IPS DF 6.9 (cell line): ENCODE data around the gene ZNF511.
A peak's percentile ranks its signal among the peaks of the same experiment; 100 is the strongest.

Experiments used
- DNase-seq: peaks from one replicate; pipeline ENCODE4 v3.0.0-alpha.2; 2013; ENCODE audit warnings: low read depth, low spot score
- H3K27ac ChIP-seq: one replicate; pipeline ENCODE4 v1.5.1; 2013; ENCODE audit warnings: low read length, control low read depth
- H3K27me3 ChIP-seq: 2 replicates; pipeline ENCODE4 v1.6.1; 2013; ENCODE audit warnings: mild to moderate bottlenecking, low read length; ENCODE audit not compliant: control insufficient read depth, insufficient read depth
- H3K36me3 ChIP-seq: 2 replicates; pipeline ENCODE4 v1.6.1; 2013; ENCODE audit warnings: low read length; ENCODE audit not compliant: control insufficient read depth, insufficient read depth
- H3K4me1 ChIP-seq: 2 replicates; pipeline ENCODE4 v1.6.1; 2013; ENCODE audit warnings: low read length; ENCODE audit not compliant: control insufficient read depth, insufficient read depth
- H3K4me3 ChIP-seq: 2 replicates; pipeline ENCODE4 v1.5.1; 2013; ENCODE audit warnings: mild to moderate bottlenecking, low read length
- H3K9me3 ChIP-seq: 2 replicates; pipeline ENCODE4 v1.6.1; 2013; ENCODE audit warnings: low read length, inconsistent platforms; ENCODE audit not compliant: control insufficient read depth, insufficient read depth
- WGBS: extraction: QIAGEN DNeasy Blood & Tissue Kit; methylation state at CpG from one replicate; pipeline ENCODE4 v1.1.7; 2013; ENCODE audit warnings: mixed read lengths, missing lambda C conversion rate; ENCODE audit not compliant: insufficient read length, insufficient coverage; 5-methylcytosine and 5-hydroxymethylcytosine counted together

The ZNF511 gene

DNA sequence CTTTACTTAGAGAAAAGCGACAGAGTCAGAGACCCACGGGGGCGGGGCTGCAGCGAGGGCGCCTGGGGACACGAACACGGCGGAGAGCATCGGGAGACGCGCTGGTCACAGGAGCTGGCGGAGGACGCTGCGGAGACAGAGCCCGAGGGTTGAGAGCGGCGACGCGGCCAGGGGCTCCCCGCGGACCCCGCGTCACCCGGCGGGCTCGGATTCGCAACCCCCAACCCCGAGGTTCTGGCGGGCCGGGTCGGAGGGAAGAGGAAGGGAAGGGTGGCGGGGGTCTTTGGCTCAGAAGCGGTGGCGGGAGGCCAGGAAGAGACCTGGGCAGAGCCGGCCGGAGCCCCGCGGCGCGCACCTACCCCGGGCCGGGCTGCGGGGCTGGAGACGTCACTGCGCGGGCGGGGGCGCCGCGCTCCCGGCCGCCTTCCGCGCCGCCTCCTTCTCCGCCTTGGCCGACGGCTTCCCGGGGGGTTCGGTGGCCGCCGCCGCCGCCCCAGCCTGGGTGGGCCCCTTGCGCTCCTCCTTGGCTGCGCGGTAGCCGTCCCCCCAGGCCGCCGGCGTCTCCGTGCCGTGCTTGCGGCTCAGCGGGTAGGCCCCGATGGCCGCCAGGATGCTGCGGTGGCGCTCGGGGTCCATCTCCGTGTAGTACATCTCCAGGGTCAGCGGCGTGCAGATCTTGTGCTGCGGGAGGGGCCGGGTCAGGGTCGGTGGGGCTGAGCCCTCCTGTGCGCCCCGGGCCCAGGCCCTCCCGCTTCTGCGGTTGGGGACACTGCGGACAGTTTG, 16.9 kb downstream of the ZNF511 start:
- peaks cover 3% of the 10 kb centered on the region; the same call in 1 of the 2 replicates for H3K4me1 ChIP-seq
- H3K9me3 ChIP-seq, result no peaks in the 10 kb centered on the region
- H3K4me3 ChIP-seq, result peak overlapping the region; percentile 35; the same call in 1 of the 2 replicates
- no peaks in the 10 kb centered on the region for H3K36me3 ChIP-seq
- H3K27me3 ChIP-seq, result peaks cover 7% of the 10 kb centered on the region; the same call in 1 of the 2 replicates
- WGBS, result no CpG with 5 or more reads among the region's 91 CpGs
- no peak for DNase-seq
- no peak overlapping the region for H3K27ac ChIP-seq

DNA sequence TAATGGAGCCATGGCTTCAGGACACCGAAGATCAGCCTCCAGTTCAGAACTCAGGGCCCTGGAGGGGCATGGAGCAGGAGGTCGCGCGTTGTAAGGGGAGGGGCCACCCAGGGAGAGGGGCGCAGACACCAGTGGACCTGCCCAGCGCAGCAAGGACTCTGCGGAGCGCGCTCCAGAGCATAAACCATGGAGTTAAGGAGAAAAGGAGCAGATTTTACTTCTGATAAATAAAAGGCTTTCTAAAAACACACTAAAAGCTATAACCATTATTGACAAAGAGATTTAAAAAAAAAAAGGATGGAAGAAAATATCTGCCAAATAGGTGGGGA, 17.5 kb downstream of the ZNF511 start:
- peaks cover 7% of the 10 kb centered on the region; the same call in 1 of the 2 replicates for H3K27me3 ChIP-seq
- no CpG with 5 or more reads among the region's 9 CpGs for WGBS
- DNase-seq, result no peak
- no peaks in the 10 kb centered on the region for H3K36me3 ChIP-seq
- H3K4me3 ChIP-seq, result peak overlapping the region; percentile 35; the same call in 1 of the 2 replicates
- peaks cover 3% of the 10 kb centered on the region; the same call in 1 of the 2 replicates for H3K4me1 ChIP-seq
- no peaks in the 10 kb centered on the region for H3K9me3 ChIP-seq
- H3K27ac ChIP-seq, result no peak overlapping the region

DNA sequence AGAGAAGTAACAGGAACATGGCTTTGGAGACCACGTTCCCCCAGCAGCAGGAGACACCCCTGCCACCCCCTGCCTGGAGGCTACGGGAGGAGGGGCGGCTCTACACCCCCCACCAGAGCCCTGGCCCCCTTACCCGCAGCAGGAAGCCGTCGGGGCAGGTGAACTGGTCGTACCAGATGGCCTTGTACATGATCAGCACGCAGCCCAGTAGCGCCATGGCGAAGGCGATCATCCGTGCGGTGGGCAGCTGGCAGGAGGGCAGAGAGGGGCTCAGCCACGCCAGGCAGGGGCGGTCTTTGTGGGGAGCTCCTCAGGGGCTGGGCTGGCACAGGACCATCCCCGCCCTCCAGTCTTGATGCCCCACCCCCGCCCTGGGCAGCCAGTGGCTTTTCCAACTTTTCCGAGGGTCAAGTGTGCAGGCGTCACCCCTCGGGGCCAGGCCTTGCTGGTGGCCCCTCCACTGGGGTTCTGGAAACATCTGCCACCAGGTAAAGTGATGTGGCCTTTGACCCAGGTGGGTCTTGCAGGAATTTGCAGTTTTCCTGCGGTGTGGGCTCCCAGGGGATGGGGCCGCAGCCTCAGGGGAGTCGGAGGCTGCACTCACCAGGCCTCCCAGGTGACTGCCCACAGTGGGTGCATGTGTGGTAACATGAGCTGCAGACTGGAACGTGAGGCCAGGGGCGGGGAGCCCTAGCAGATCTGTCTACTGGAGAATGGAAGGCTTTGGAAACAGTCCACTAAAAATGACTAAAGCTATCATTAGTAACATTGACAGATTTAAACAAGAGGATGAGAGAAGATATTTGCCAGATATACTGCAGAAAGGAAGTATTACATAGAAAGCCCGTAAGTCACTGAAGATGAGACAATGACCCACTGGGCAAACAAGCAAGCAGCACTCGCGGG, 18.3 kb downstream of the ZNF511 start:
- Histone ChIP-seq H3K27me3 (peaks cover 9% of the 10 kb centered on the region; the same call in 1 of the 2 replicates), H3K36me3 (no peaks in the 10 kb centered on the region), H3K27ac (no peak overlapping the region), H3K4me1 (peaks cover 3% of the 10 kb centered on the region; the same call in 1 of the 2 replicates), H3K4me3 (no peak overlapping the region; the same call in 1 of the 2 replicates), H3K9me3 (no peaks in the 10 kb centered on the region)
- DNase-seq, result no peak
- WGBS, result no CpG with 5 or more reads among the region's 28 CpGs

DNA sequence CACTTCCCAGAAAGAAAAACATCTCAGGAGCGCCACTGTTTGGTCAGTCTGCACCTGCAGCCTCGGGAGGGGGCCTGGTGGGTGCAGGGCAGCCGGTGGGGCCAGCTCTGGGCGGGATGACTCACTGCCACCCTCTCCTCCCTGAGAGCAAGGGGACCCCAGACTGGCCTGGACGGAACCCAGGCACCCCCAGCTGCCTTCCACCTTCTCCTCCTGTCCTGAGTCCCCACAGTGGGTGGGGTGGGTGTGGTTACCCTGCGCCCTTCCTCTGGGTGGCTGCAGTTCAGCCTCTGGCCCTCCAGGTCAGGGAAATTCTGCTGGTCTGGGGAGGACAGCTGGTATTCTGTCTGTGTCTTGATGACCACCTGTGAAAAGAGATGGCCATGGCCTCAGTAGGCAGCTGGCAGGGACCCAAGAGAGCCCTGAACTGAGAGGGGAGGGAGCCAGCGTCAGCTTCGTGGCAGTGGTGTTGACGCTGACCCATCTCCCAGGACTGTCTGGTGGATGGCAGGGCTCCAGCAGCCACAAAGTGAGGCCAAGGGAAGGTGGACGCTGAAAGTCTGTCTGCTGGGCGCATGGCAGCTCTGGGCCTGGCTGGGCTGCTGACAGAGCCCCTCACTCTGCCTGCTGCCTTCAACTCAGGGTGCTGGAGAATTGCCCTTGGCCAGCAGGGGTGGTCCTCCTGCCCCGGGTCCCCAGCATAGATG, 19.1 kb downstream of the ZNF511 start:
- H3K9me3 ChIP-seq, result no peaks in the 10 kb centered on the region
- no peak overlapping the region for H3K27ac ChIP-seq
- H3K4me1 ChIP-seq, result peaks cover 3% of the 10 kb centered on the region; the same call in 1 of the 2 replicates
- H3K27me3 ChIP-seq, result peaks cover 13% of the 10 kb centered on the region; the same call in 1 of the 2 replicates
- H3K4me3 ChIP-seq, result no peak overlapping the region
- no CpG with 5 or more reads among the region's 12 CpGs for WGBS
- DNase-seq, result no peak
- H3K36me3 ChIP-seq, result no peaks in the 10 kb centered on the region

DNA sequence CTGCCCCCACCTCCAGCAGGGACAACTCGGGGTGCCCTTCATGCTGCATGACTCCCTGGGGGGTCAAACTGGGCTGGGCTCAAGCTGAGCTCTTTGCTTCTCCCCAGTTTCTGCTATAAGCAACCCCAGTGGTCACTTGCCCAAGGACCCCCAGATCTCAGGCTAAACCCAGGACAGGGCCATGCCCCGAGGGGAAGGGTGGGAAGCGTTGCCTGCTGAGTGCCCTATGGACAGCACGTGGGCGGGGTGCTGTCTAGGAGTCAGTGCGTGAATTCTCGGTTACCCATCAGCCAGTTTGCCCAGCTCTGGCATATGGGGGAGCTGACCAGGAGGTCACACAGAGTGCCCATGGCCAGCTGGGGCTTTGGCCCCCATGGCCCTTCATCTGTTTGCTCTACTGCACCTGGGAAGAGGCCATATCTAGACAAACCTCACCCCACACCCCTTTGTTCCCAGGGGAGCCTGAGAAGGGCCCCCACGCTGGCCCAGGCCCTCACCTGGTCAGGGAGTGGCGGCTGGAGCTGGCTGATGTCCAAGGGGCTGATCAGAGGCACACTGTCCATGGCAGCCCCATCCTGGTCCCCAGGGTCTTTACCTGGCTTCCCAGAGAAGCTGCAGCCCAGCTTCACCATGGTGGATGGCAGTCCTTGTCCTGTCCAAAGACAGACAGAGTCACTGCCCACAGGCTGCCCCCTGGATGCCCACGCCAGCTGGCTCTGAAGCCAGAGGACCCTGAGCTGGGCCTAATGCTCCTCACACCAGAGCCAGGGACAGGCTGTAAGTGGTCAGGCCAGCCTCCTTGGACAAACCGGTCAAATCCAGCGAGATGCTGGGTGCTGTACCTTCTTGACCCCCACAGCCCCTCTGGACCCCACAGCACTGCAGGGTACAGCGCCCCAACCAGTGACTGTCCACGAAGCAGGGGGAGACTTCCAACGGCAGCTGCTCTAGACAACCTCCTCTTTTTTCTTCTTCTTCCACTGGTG, 19.9 kb downstream of the ZNF511 start:
- DNase-seq, result no peak
- H3K27ac ChIP-seq, result no peak overlapping the region
- H3K4me3 ChIP-seq, result no peak overlapping the region
- peaks cover 3% of the 10 kb centered on the region; the same call in 1 of the 2 replicates for H3K4me1 ChIP-seq
- WGBS, result no CpG with 5 or more reads among the region's 15 CpGs
- no peaks in the 10 kb centered on the region for H3K9me3 ChIP-seq
- H3K36me3 ChIP-seq, result no peaks in the 10 kb centered on the region
- H3K27me3 ChIP-seq, result peaks cover 18% of the 10 kb centered on the region; the same call in 1 of the 2 replicates

DNA sequence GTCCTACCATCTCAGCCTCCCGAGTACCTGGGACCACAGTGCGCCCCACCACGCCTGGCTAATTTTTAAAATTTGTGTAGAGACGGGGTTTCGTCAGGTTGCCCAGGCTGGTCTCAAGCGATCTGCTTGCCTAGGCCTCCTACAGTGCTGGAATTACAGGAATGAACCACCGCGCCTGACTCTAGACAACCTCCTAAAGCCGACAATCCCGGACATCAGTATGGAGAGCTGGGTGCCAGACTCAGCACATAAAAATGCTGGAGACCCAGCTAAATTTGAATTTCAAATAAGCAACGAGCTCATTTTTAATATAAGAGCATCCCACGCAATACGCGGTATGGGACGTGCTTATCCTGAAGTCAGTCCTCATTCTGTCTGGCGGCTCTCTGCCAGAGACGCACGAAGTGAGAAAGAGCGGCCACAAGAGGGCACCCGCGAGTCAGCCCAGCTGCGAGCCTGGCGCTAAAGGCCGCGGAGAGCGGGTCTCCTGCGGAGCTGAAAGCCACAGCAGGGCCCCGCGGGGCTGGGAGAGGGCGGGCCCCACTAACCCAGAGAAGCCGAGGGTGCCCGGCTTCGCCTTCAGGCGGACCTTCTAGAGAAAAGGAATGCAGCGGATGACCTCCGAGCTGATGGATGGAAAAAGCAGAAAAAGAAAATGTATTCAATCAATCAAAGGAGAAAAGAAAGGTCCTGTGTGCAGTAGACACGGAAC, 20.9 kb downstream of the ZNF511 start:
- peak; percentile 74 for DNase-seq
- Histone ChIP-seq H3K4me3 (no peak overlapping the region), H3K4me1 (no peaks in the 10 kb centered on the region), H3K27ac (no peak overlapping the region), H3K27me3 (peaks cover 22% of the 10 kb centered on the region; the same call in 1 of the 2 replicates), H3K9me3 (no peaks in the 10 kb centered on the region), H3K36me3 (no peaks in the 10 kb centered on the region)
- no CpG with 5 or more reads among the region's 37 CpGs for WGBS

DNA sequence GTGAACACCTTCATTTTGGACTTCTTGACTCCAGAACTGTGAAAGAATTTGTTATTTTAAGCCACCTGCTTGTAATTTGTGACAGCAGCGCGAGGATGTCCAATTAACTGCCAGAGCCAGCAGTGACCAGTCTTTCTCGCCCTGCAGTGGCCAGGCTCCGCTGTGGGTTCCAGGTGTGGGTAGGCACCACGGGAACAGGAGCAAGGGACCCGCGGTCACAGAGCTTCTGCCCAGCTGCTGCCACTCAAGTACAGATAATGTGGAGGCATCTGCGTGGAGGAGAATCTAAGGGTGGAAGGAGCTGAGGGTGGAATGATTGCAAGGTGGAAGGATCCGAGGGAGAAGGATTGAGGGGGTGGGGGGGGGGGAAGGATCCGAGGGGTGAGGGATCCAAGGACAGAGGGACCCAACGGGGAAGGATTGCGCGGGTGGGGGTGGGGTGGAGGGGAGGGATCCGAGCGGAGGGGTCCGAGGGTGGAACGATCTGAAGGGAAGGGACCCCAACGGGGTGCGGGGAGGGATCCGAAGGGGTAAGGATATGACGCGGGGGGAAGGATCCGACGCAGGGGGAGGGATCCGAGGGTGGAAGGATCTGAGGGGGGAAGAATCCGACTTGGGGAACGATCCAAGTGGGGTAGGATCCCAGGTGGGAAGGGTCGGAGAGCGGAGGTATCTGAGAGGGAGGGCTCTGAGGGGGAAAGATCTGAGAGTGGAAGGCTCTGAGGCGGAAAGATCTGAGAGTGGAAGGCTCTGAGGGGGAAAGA, 24.4 kb downstream of the ZNF511 start:
- Histone ChIP-seq H3K27ac (no peak overlapping the region), H3K27me3 (peaks cover 43% of the 10 kb centered on the region; the same call in 1 of the 2 replicates), H3K36me3 (peaks cover 2% of the 10 kb centered on the region; the same call in 1 of the 2 replicates), H3K4me3 (no peak overlapping the region), H3K4me1 (peaks cover 2% of the 10 kb centered on the region; the same call in 1 of the 2 replicates), H3K9me3 (no peaks in the 10 kb centered on the region)
- DNase-seq, result no peak
- WGBS, result no CpG with 5 or more reads among the region's 30 CpGs

DNA sequence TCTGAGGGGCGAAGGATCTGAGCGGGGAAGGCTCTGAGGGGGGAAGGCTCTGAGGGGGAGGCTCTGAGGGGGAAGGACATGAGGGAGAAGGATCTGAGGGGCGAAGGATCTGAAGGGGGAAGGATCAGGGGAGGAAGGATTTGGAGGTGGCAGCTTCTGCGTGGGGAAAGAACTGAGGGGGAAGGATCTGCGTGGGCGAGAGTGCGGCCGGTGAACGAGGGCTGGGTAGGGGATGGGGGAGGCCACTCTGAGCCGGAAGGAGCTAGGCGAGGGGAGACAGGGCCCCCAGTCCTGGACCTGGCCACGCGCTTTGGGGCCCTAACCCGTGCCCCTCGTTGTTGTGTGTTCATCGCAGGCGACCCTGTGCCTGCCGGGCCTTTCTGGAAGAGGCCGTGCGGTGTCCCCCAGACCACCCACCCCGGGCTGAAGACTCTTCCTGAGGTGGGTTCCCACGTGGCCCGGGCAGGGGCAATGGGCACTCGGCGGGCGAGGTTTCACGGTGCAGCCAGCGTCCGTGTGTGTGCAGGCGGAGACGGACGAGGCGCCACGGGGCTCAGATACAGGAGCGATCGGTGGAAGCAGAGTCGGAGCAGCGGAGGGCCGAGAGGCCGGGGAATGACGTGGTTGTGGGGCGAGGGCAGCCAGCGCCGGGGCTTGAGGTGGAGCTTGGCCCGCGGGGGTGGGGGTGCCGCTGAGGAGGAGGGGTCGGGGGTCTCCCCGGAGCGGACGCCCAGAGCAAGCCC, 26.0 kb downstream of the ZNF511 start:
- Histone ChIP-seq H3K36me3 (peaks cover 2% of the 10 kb centered on the region; the same call in 1 of the 2 replicates), H3K9me3 (no peaks in the 10 kb centered on the region), H3K4me1 (peaks cover 2% of the 10 kb centered on the region; the same call in 1 of the 2 replicates), H3K27ac (no peak overlapping the region), H3K4me3 (peak overlapping the region; percentile 31; the same call in 1 of the 2 replicates), H3K27me3 (peaks cover 40% of the 10 kb centered on the region; the same call in 1 of the 2 replicates)
- no peak for DNase-seq
- no CpG with 5 or more reads among the region's 51 CpGs for WGBS
